ENCODE measurements around the gene ZNF827.

ZNF827 gene

GRCh38 chr4:145938618-145939440, at the start of gene ZNF827:
TSS of gene ZNF827 (minus strand) at chr4:145938823. CDS start at chr4:145938407, 416 bp downstream.
- DNase-seq, result peak in 1 of 2 experiments; percentile 23

- DNase-seq, result no peak
Measured at GRCh38 chr4:145984563-145984962, 45.9 kb upstream of the ZNF827 start.

GRCh38 chr4:145982791-145983190, 44.2 kb upstream of the ZNF827 start:
- no peak for DNase-seq

- DNase-seq, result no peak
Measured at GRCh38 chr4:145979160-145979559, 40.5 kb upstream of the ZNF827 start.

- no peak for DNase-seq
Measured at GRCh38 chr4:145976680-145977079, 38.1 kb upstream of the ZNF827 start.

GRCh38 chr4:145960012-145960411, 21.4 kb upstream of the ZNF827 start:
- DNase-seq, result no peak

GRCh38 chr4:145957302-145957701, 18.7 kb upstream of the ZNF827 start:
- no peak for DNase-seq

GRCh38 chr4:145956288-145956890, 17.8 kb upstream of the ZNF827 start:
- no peak for DNase-seq

- no peak for DNase-seq
Measured at GRCh38 chr4:145954924-145955339, 16.3 kb upstream of the ZNF827 start.

GRCh38 chr4:145951931-145952330, 13.3 kb upstream of the ZNF827 start:
- no peak for DNase-seq

- no peak for DNase-seq
Measured at GRCh38 chr4:145945431-145946155, 7.0 kb upstream of the ZNF827 start.

- DNase-seq, result no peak
Measured at GRCh38 chr4:145944886-145945285, 6.3 kb upstream of the ZNF827 start.

GRCh38 chr4:145939856-145940255, 1.2 kb upstream of the ZNF827 start:
- no peak for DNase-seq

- DNase-seq, result no peak
Measured at GRCh38 chr4:145939441-145939750, 773 bp upstream of the ZNF827 start.

GRCh38 chr4:145937971-145938611, 532 bp downstream of the ZNF827 start:
- DNase-seq, result peak in 1 of 2 experiments; percentile 32

- DNase-seq, result peak in 1 of 2 experiments; percentile 55
Measured at GRCh38 chr4:145936997-145937901, 1.4 kb downstream of the ZNF827 start.

GRCh38 chr4:145936142-145936996, 2.3 kb downstream of the ZNF827 start:
- peak in 1 of 2 experiments; percentile 59 for DNase-seq

GRCh38 chr4:145935253-145936141, 3.1 kb downstream of the ZNF827 start:
- DNase-seq, result no peak

- no peak for DNase-seq
Measured at GRCh38 chr4:145934434-145935047, 4.1 kb downstream of the ZNF827 start.

GRCh38 chr4:145933134-145933533, 5.5 kb downstream of the ZNF827 start:
- no peak for DNase-seq
